Gastrocnemius medialis (tissue), 4 donors: ENCODE measurements around the gene SH3BP5.

Experiments used
- CTCF ChIP-seq, 5 experiments: fragments of 450-650 bp in 3 of 5; fragments of 200-600 bp in 2 of 5; sonication (generic) in 2 of 5; IDR thresholded peaks in 4 of 5; conservative IDR thresholded peaks in 1 of 5; 1 replicate in 4 of 5; 2 replicates in 1 of 5; pipeline ENCODE4 v1.5.1; 2016 to 2019; ENCODE audit warnings: antibody characterized with exemption in 5 of 5, mild to moderate bottlenecking in 3 of 5, moderate library complexity in 3 of 5
- POLR2A ChIP-seq, 2 donors: fragments of 450-650 bp; IDR thresholded peaks; one replicate each; pipeline ENCODE4 v1.6.1; 2017; ENCODE audit warnings: antibody characterized with exemption in 2 of 2, mild to moderate bottlenecking in 2 of 2, moderate library complexity in 2 of 2

GRCh38 chr3:15356176-15356575 lies 23.8 kb upstream of the SH3BP5 start:
- TF ChIP-seq CTCF (IDR thresholded peaks at IDR 0.05 in 4 of 5, conservative IDR thresholded peaks at IDR 0.05 in 1 of 5) (no peak), POLR2A (IDR thresholded peaks at IDR 0.05) (no peak)
